GM23248 (cell line): ENCODE measurements around the gene ARSG.

Experiments used
- EZH2 ChIP-seq: fragments of 200-600 bp; sonication (generic); IDR thresholded peaks from 2 replicates; pipeline ENCODE4 v1.6.1; 2018; ENCODE audit warnings: antibody characterized with exemption, mild to moderate bottlenecking; ENCODE audit not compliant: insufficient read depth, poor library complexity, severe bottlenecking
- EZH2phosphoT487 ChIP-seq: fragments of 200-600 bp; sonication (generic); IDR thresholded peaks from 2 replicates; pipeline ENCODE4 v1.6.1; 2018; ENCODE audit warnings: antibody characterized with exemption, moderate library complexity, mild to moderate bottlenecking, low read depth; ENCODE audit not compliant: insufficient read depth

DNA sequence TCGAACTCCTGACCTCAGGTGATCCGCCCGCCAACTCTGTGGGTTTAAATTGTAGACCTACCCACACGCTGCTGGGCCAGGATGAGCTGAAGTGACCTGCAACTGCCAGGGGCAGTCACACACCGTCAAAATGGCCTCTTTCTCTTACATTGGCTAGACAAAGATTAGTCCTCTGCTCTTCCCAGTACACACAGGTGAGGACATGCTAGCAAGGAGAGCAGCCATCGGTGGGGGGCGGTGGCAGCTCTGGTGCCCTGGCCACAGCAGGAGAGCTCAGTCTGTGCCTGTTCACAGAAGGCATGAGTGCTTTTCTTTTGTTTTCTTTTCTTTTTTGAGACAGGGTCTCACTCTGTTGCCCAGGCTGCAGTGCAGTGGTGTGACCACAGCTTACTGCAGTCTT, 136.3 kb downstream of the ARSG start:
- TF ChIP-seq EZH2: no peak
- no peak for TF ChIP-seq EZH2phosphoT487
